ENCODE results near the gene IL24. TPM values are rescaled to one million over a fixed set of nuclear protein-coding genes. Genes with fewer than 3 reads are reported as not detected.

IL24 gene, protein sequence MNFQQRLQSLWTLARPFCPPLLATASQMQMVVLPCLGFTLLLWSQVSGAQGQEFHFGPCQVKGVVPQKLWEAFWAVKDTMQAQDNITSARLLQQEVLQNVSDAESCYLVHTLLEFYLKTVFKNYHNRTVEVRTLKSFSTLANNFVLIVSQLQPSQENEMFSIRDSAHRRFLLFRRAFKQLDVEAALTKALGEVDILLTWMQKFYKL
- total RNA-seq = not detected
- total RNA-seq (2013) = not detected

DNA sequence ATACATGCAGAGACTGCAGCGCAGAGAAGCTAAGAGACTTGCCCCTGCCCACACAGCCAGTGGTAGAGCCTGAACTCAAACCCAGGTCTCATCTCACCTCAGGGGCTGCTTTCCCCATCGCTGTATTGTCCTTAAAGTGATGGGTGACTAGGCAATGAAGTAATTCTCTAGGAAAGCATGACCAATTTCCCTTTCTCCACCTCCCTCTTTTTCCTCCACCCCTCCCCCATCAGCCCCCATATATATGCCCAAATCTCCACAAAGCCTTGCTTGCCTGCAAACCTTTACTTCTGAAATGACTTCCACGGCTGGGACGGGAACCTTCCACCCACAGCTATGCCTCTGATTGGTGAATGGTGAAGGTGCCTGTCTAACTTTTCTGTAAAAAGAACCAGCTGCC is at the start of gene IL24:
Gene IL24 (plus strand): TSS at position 269 of the 400 bp plus-strand sequence. CDS start 390 bp downstream, outside the sequence.
- ATAC-seq = no peak
- Histone ChIP-seq H3K27ac (ENCODE audit: low read length) (no peak within 1 kb of the TSS), H3K4me3 (ENCODE audit: low read length) (no peak within 1 kb of the TSS), H3K4me1 (ENCODE audit: control insufficient read depth, insufficient read depth, low read length) (no peaks in the 10 kb centered on the region), H3K27me3 (ENCODE audit: control insufficient read depth, insufficient read depth, low read length) (no peaks in the 10 kb centered on the region), H3K9me3 (ENCODE audit: control insufficient read depth, insufficient read depth, low read length) (no peaks in the 10 kb centered on the region), H3K36me3 (ENCODE audit: control insufficient read depth, insufficient read depth, low read length) (peaks cover 4% of the 10 kb centered on the region)
- Mint-ChIP-seq H3K9me3 (no peaks in the 10 kb centered on the region), H3K27ac (no peak within 1 kb of the TSS), H3K27me3 (ENCODE audit: low read depth in 2 of 2) (peaks cover 0 to 3% of the 10 kb centered on the region in 2 donors), H3K4me3 (no peak within 1 kb of the TSS), H3K36me3 (no peaks in the 10 kb centered on the region), H3K4me1 (peaks cover 0 to 21% of the 10 kb centered on the region in 2 donors)
- WGBS (ENCODE audit: insufficient coverage) = no CpG with 5 or more reads among the region's 4 CpGs
- DNase-seq = no peak
- TF ChIP-seq, protein P1, sequence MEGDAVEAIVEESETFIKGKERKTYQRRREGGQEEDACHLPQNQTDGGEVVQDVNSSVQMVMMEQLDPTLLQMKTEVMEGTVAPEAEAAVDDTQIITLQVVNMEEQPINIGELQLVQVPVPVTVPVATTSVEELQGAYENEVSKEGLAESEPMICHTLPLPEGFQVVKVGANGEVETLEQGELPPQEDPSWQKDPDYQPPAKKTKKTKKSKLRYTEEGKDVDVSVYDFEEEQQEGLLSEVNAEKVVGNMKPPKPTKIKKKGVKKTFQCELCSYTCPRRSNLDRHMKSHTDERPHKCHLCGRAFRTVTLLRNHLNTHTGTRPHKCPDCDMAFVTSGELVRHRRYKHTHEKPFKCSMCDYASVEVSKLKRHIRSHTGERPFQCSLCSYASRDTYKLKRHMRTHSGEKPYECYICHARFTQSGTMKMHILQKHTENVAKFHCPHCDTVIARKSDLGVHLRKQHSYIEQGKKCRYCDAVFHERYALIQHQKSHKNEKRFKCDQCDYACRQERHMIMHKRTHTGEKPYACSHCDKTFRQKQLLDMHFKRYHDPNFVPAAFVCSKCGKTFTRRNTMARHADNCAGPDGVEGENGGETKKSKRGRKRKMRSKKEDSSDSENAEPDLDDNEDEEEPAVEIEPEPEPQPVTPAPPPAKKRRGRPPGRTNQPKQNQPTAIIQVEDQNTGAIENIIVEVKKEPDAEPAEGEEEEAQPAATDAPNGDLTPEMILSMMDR (IDR thresholded peaks at IDR 0.05) = no peak
- intact Hi-C loops (cut with micrococcal nuclease) = no loop called here

GRCh38 chr1:206847946-206848345 is 49.3 kb upstream of the IL24 start:
- TF ChIP-seq, protein P1 (IDR thresholded peaks at IDR 0.05) = no peak
- intact Hi-C loops (cut with micrococcal nuclease) = no loop called here
- H3K9me3 Mint-ChIP-seq = no peaks in the 10 kb centered on the region
- Histone ChIP-seq H3K9me3 (ENCODE audit: control insufficient read depth, insufficient read depth, low read length) (no peaks in the 10 kb centered on the region), H3K4me3 (ENCODE audit: low read length) (no peak overlapping the region), H3K27me3 (ENCODE audit: control insufficient read depth, insufficient read depth, low read length) (peaks cover 3% of the 10 kb centered on the region), H3K4me1 (ENCODE audit: control insufficient read depth, insufficient read depth, low read length) (no peaks in the 10 kb centered on the region), H3K27ac (ENCODE audit: low read length) (no peak overlapping the region), H3K36me3 (ENCODE audit: control insufficient read depth, insufficient read depth, low read length) (no peaks in the 10 kb centered on the region)
- no peak overlapping the region for H3K27ac Mint-ChIP-seq
- no CpG with 5 or more reads among the region's 1 CpG for WGBS (ENCODE audit: insufficient coverage)
- H3K27me3 Mint-ChIP-seq (ENCODE audit: low read depth in 2 of 2) = peaks cover 17 to 52% of the 10 kb centered on the region in 2 donors
- H3K4me3 Mint-ChIP-seq = no peak overlapping the region
- ATAC-seq (no peak), DNase-seq (no peak)
- H3K36me3 Mint-ChIP-seq = no peaks in the 10 kb centered on the region
- no peaks in the 10 kb centered on the region for H3K4me1 Mint-ChIP-seq

GRCh38 chr1:206850401-206850800 is 46.8 kb upstream of the IL24 start:
- H3K4me1 Mint-ChIP-seq = no peaks in the 10 kb centered on the region
- no CpG with 5 or more reads among the region's 2 CpGs for WGBS (ENCODE audit: insufficient coverage)
- no peaks in the 10 kb centered on the region for H3K4me1 ChIP-seq (ENCODE audit: control insufficient read depth, insufficient read depth, low read length)
- ATAC-seq (no peak), DNase-seq (no peak)
- H3K4me3 Mint-ChIP-seq = no peak overlapping the region
- no peak overlapping the region for H3K27ac Mint-ChIP-seq
- no peaks in the 10 kb centered on the region for H3K36me3 Mint-ChIP-seq
- no peak overlapping the region for H3K4me3 ChIP-seq (ENCODE audit: low read length)
- no peaks in the 10 kb centered on the region for H3K36me3 ChIP-seq (ENCODE audit: control insufficient read depth, insufficient read depth, low read length)
- H3K9me3 ChIP-seq (ENCODE audit: control insufficient read depth, insufficient read depth, low read length) = no peaks in the 10 kb centered on the region
- intact Hi-C loops (cut with micrococcal nuclease) = no loop called here
- H3K27me3 Mint-ChIP-seq (ENCODE audit: low read depth in 2 of 2) = peaks cover 21 to 55% of the 10 kb centered on the region in 2 donors
- peaks cover 3% of the 10 kb centered on the region for H3K27me3 ChIP-seq (ENCODE audit: control insufficient read depth, insufficient read depth, low read length)
- no peaks in the 10 kb centered on the region for H3K9me3 Mint-ChIP-seq
- no peak overlapping the region for H3K27ac ChIP-seq (ENCODE audit: low read length)
- TF ChIP-seq, protein P1 (IDR thresholded peaks at IDR 0.05) = no peak

Measured in natural killer cell (primary cell).